22Rv1 (cell line): ENCODE measurements around the gene ELAPOR1.

Experiments used
- H3K27ac ChIP-seq: fragments of 450-650 bp; 2 replicates; pipeline ENCODE4 v1.5.1; 2017
- CTCF ChIP-seq: fragments of 450-650 bp; IDR thresholded peaks from 2 replicates; pipeline ENCODE4 v1.5.1; 2017; ENCODE audit warnings: mild to moderate bottlenecking
- ZFX ChIP-seq: fragments of 450-650 bp; IDR thresholded peaks from 2 replicates; pipeline ENCODE4 v1.6.1; 2017; ENCODE audit warnings: antibody characterized with exemption, borderline replicate concordance

The ELAPOR1 gene, protein sequence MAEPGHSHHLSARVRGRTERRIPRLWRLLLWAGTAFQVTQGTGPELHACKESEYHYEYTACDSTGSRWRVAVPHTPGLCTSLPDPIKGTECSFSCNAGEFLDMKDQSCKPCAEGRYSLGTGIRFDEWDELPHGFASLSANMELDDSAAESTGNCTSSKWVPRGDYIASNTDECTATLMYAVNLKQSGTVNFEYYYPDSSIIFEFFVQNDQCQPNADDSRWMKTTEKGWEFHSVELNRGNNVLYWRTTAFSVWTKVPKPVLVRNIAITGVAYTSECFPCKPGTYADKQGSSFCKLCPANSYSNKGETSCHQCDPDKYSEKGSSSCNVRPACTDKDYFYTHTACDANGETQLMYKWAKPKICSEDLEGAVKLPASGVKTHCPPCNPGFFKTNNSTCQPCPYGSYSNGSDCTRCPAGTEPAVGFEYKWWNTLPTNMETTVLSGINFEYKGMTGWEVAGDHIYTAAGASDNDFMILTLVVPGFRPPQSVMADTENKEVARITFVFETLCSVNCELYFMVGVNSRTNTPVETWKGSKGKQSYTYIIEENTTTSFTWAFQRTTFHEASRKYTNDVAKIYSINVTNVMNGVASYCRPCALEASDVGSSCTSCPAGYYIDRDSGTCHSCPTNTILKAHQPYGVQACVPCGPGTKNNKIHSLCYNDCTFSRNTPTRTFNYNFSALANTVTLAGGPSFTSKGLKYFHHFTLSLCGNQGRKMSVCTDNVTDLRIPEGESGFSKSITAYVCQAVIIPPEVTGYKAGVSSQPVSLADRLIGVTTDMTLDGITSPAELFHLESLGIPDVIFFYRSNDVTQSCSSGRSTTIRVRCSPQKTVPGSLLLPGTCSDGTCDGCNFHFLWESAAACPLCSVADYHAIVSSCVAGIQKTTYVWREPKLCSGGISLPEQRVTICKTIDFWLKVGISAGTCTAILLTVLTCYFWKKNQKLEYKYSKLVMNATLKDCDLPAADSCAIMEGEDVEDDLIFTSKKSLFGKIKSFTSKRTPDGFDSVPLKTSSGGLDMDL

DNA sequence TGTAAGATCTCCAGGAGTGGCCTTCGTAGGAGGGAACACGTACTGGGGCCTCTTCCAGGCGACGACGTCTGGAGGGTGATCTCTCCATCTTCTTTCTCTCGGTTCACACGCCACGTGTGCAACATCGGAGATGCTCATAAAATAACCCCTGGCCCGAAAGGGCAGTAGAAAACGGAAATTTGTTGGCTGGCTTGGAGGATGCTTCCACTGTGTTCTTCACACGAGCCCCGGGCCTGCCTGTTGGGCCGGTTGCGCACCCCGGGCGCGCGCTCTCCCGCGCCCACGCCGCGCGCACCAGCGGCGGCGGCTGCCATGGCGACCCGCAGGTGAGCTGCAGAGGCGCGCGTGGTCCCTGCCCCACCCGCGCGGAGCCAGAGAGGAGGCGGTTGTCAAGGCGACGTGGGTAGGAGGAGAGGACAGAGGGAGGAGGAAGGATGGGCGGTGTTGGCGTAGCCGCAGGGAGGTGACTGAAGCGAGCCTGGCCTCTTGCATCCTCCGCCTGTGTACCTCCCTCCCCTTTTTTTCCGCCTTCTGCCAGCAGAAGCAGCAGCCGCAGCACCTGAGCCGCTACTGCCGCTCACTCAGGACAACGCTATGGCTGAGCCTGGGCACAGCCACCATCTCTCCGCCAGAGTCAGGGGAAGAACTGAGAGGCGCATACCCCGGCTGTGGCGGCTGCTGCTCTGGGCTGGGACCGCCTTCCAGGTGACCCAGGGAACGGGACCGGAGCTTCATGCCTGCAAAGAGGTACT lies at the start of gene ELAPOR1:
TSS of gene ELAPOR1 (plus strand) at position 526 of the 752 bp plus-strand sequence. CDS start at position 595, 69 bp downstream.
- TF ChIP-seq CTCF = 0 out of 2 replicates have a peak, but pooled peaks have one; percentile 6
- TF ChIP-seq ZFX = no peak
- peak within 1 kb of the TSS; percentile 92 for H3K27ac ChIP-seq

DNA sequence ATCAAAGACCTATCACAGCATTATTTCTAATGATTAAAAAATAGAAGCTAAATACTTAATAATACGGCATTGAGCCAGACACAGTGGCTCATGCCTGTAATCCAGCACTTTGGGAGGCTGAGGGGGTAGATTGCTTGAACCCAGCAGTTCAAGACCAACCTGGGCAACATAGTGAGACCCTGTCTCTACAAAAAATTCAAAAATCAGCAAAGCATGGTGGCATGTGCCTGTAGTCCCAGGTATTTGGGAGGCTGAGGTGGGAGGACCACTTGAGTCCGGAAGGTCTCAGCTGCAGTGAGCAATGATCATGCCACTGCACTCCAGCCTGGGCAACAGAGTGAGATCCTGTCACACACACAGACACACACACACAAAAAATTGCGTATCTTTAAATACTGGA lies 48.8 kb upstream of the ELAPOR1 start:
- no peak overlapping the region for H3K27ac ChIP-seq
- TF ChIP-seq ZFX (no peak), CTCF (no peak)

DNA sequence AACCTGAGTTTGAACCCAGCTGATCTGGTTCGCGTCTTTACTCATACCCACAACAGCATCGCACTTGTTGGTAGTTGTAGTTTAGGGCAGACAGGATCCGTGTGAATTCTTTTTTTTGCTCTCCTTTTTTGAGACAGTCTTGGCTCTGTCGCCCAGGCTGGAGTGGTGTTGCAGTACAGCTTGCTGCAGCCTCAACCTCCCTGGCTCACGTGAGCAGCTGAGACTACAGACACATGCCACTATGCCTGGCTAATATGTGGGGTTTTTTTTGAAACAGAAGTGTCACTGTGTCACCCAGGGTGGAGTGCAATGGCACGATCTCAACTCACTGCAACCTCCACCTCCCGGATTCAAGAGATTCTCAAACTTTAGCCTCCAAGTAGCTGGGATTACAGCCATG lies 46.0 kb upstream of the ELAPOR1 start:
- TF ChIP-seq ZFX (no peak), CTCF (no peak)
- no peak overlapping the region for H3K27ac ChIP-seq

DNA sequence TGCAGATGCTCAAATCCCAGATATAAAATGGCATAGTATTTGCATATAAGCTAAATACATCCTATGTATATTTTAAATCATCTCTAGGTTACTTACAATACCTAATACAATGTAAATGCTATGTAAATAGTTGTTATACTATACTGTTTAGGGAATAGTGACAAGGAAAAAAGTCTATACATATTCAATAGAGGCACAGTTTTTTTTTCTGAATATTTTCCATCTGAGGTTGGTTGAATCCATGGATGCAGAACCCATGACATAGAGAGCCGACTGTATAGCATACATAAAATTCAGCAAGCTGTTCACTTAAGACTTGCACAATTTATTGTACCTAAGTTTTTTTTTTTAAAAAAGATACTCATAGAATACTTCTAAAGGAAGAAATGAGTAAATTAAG lies 44.6 kb upstream of the ELAPOR1 start:
- no peak for TF ChIP-seq CTCF
- TF ChIP-seq ZFX = no peak
- H3K27ac ChIP-seq = no peak overlapping the region

GRCh38 chr1:109075531-109076490 lies 38.1 kb upstream of the ELAPOR1 start, which contains the start of gene TAF13:
Gene TAF13 (minus strand): TSS chr1:109076003. CDS start chr1:109075947, 56 bp downstream.
- peak within 1 kb of the TSS; percentile 86 for H3K27ac ChIP-seq
- TF ChIP-seq CTCF (peak; percentile 16; the same call in 1 of the 2 replicates), ZFX (no peak)

DNA sequence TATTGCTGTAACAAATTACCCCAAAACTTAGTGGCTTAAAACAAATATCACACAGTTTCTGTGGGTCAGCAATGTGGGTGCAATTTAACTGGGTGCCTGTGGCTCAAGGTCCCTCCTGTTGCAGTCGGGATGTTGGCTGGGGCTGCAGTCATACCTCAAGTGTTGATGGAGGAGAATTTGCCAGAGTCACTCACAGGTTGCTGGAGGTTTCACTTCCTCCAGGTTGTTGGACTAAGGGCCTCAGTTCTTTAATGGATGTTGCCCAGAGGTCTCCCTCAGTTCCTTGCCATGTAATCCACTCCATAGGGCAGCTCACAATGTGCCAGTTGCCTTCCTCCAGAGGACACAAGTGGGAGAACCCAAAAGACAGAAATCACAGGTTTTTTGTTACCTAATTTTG lies 35.6 kb upstream of the ELAPOR1 start:
- no peak overlapping the region for H3K27ac ChIP-seq
- TF ChIP-seq CTCF = no peak
- no peak for TF ChIP-seq ZFX
